Colonic mucosa (tissue), 4 donors: ENCODE data around the gene ANKRD13D. TPM values are rescaled to one million over a fixed set of nuclear protein-coding genes. Genes with fewer than 3 reads are reported as not detected.
"Not testable (repeated sequence)": the region's sequence is repeated elsewhere in the genome, so short reads cannot be mapped to it uniquely, and the experiment has no call there.

Source experiments
- DNase-seq: peaks from one replicate; pipeline ENCODE4 v3.0.0-alpha.2; 2020
- H3K27ac ChIP-seq: fragments of 200-600 bp; one replicate; pipeline ENCODE4 v1.8.0; 2021
- H3K27me3 ChIP-seq: fragments of 200-600 bp; one replicate; pipeline ENCODE4 v1.8.0; 2021
- H3K36me3 ChIP-seq: fragments of 200-600 bp; one replicate; pipeline ENCODE4 v1.8.0; 2021
- H3K4me1 ChIP-seq: fragments of 200-600 bp; one replicate; pipeline ENCODE4 v1.8.0; 2021; ENCODE audit warnings: mild to moderate bottlenecking
- H3K4me3 ChIP-seq: fragments of 200-600 bp; one replicate; pipeline ENCODE4 v1.8.0; 2021
- H3K9ac ChIP-seq, 2 donors: one replicate each; pipeline ENCODE4 v1.7.0; 2013; ENCODE audit warnings: control low read depth in 2 of 2, low read depth in 2 of 2, low read length in 2 of 2
- H3K9me3 ChIP-seq: fragments of 200-600 bp; one replicate; pipeline ENCODE4 v1.8.0; 2021
- intact Hi-C: fragments of 100-400 bp; cut with DNase I; formaldehyde crosslinking; loops from one replicate; pipeline ENCODE4 v1.14.1; 2022
- total RNA-seq, 2 donors: library from RNA; stranded (reverse); fragmentation: NEBNext Ultra II Directional in 1 of 2; extraction: Animal tissue kit (Norgen Biotek cat#: 25700) in 1 of 2; gene quantifications; one replicate each; pipeline ENCODE4 v1.2.1, GENCODE V29; 2021
- TF ChIP-seq, protein P1 (sequence below): fragments of 200-600 bp; IDR thresholded peaks from one replicate; pipeline ENCODE4 v1.8.0; 2022; ENCODE audit warnings: antibody characterized with exemption, mild to moderate bottlenecking
- donor health status: healthy.
- donor health status: DM: no; HTN: no; CAD: no.
- donor health status: DM: no; HTN: no; CAD: no.

ANKRD13D gene
- total RNA-seq, 2 donors from 2014 or later = 18.8 to 39.5 TPM

DNA sequence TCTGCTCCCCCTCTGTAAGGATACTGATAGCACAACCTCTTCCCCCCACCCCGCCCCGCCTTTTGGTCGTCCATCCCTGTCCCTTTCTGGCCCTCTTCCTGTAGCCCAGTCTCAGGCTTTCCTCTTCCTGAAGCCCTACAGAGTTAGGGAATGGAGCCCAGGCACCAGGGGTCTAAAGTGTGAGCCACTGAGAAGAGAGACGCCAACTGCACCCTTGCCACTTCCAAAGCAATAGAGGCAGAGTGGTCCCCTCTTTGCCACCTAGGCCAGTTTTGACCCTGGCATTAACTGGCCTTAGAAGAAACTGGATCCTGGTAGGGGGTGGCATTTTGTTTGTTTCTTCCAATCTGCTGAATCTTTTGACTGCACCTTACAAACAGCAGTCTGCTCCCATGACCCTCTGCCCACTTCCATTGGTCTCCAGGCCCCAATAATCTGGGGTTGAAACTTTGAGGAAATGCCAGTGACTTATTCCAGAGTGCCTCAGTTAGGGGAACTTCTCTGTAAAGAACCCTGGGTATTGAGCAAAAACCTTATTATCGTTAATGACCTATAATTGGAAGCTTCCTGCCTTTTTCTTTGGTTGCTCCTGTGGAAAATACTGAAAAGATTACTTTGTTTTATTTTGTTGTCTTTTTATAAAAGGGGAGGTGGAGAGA, 32.5 kb upstream of the ANKRD13D start:
- TF ChIP-seq, protein P1, sequence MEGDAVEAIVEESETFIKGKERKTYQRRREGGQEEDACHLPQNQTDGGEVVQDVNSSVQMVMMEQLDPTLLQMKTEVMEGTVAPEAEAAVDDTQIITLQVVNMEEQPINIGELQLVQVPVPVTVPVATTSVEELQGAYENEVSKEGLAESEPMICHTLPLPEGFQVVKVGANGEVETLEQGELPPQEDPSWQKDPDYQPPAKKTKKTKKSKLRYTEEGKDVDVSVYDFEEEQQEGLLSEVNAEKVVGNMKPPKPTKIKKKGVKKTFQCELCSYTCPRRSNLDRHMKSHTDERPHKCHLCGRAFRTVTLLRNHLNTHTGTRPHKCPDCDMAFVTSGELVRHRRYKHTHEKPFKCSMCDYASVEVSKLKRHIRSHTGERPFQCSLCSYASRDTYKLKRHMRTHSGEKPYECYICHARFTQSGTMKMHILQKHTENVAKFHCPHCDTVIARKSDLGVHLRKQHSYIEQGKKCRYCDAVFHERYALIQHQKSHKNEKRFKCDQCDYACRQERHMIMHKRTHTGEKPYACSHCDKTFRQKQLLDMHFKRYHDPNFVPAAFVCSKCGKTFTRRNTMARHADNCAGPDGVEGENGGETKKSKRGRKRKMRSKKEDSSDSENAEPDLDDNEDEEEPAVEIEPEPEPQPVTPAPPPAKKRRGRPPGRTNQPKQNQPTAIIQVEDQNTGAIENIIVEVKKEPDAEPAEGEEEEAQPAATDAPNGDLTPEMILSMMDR = no peak
- Histone ChIP-seq H3K27ac (no peak overlapping the region), H3K4me1 (peaks cover 3% of the 10 kb centered on the region), H3K36me3 (peaks cover 27% of the 10 kb centered on the region), H3K4me3 (no peak overlapping the region), H3K27me3 (no peaks in the 10 kb centered on the region), H3K9ac (no peak overlapping the region), H3K9me3 (no peaks in the 10 kb centered on the region)
- DNase-seq = no peak
- intact Hi-C loops = no loop called here

DNA sequence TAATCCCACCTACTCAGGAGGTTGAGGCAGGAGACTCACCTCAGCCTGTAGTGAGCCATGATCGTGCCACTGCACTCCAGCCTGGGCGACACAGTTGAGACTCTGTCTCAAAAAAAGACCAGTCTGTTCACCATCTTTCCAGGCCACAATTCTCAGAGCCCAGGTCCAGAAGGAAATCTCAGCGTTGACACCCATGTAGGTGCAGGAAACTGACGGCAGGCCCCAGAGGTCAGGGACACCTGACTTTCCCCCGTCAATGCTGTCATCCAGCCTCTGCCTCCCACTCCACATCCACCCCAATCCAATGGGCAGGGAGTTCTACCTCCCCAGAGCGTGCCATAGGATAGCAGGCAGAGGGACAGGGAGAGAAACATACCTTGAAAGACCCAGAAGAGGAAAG, 28.7 kb upstream of the ANKRD13D start:
- intact Hi-C loops = no loop called here
- DNase-seq = no peak
- peaks cover 4% of the 10 kb centered on the region for H3K36me3 ChIP-seq
- no peaks in the 10 kb centered on the region for H3K9me3 ChIP-seq
- TF ChIP-seq, protein P1 = no peak
- no peak overlapping the region for H3K9ac ChIP-seq
- H3K4me3 ChIP-seq = no peak overlapping the region
- H3K27me3 ChIP-seq = no peaks in the 10 kb centered on the region
- no peak overlapping the region for H3K27ac ChIP-seq
- peaks cover 3% of the 10 kb centered on the region for H3K4me1 ChIP-seq

DNA sequence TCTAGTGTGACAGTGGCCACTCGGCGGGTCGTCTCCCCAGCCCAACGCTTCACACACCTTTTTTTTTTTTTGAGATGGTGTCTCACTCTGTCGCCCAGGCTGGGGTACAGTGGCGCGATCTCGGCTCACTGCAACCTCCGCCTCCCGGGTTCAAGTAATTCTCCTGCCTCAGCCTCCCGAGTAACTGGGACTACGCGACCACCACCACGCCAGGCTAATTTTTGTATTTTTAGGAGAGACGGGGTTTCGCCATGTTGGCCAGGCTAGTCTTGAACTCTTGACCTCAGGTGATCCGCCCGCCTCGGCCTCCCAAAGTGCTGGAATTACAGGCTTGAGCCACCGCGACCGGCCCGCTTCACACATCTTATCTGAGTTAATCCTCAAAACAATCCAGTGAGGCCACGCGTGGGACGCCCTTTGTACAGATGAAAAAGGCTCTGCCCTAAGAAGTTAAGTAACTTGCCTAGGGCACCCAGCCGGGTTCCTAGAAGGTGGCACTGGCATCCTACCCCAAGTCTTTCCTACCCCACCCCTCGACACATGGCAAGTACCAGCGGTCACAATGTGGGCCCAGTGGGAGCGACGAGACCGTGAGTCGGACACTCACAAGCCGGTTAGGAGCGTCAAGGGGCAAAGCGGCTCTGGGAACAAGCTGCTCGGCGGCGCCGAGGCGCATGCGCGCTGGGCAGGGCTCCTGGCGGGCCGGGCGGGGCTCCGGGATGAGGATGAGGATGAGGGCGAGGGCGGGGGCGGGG, 28.0 kb upstream of the ANKRD13D start:
- H3K9me3 ChIP-seq, H3K36me3 ChIP-seq, H3K27ac ChIP-seq, H3K27me3 ChIP-seq, H3K4me1 ChIP-seq, intact Hi-C loops: not testable (repeated sequence)
- H3K9ac ChIP-seq = peak overlapping the region; percentile 43 to 55
- peak overlapping the region; percentile 19 for H3K4me3 ChIP-seq
- peak; percentile 77 for DNase-seq

DNA sequence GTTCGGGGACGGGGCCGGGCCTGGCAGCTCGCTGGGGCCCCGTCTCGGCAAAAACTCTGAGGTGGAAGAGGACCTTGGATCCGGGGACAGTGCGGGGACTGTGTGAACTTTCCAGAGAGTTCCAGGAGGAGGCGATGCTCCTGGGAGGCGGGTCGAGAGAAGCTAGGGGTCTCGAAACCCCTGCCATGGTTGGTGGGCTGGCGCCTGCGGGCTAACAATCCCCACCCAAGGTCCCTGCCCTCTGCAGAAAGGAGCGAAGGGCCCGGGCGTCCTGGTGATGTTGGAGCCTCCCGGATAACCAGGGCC, 27.5 kb upstream of the ANKRD13D start:
- Histone ChIP-seq H3K4me3 (peak overlapping the region; percentile 19), H3K36me3 (no peaks in the 10 kb centered on the region), H3K9me3 (no peaks in the 10 kb centered on the region), H3K9ac (no peak overlapping the region), H3K27ac (no peak overlapping the region), H3K27me3 (no peaks in the 10 kb centered on the region), H3K4me1 (peaks cover 3% of the 10 kb centered on the region)
- no peak for DNase-seq
- intact Hi-C loops = no loop called here
- TF ChIP-seq, protein P1 = no peak

DNA sequence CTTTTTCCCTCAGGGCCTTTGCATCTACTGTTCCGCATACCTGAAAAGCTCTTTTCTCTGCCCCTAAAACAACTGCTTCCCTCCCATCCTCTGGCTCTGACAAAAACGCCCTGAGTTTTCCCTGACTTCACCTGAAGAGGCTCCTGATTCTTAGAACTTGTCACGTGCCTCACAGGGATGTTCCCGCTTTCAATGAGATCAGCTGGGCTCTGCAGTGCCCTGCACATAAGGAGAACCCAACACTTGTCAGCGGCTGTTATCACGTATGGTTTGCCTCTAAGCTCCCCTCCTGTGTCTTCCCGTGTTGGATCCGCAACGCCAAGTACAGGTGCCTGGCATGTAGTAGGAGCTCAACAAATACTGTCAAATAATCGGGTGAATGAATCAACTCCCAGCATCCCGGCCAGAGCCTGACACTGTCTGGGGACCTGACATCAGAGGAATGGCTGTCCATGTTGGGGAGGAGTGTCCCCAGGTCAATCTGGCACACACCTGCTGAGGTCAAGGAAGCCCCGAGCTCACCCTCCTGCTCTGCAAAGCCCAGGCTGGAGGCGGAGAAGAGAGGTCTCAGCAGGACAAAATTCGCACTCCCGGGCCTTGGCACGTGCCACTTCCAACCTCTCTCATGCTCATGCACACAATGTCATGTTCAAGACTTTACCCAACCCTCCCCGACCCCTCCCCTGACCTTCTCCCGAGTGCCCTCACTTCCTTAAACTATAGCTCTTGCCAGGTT, 27.0 kb upstream of the ANKRD13D start:
- no peaks in the 10 kb centered on the region for H3K27me3 ChIP-seq
- no peaks in the 10 kb centered on the region for H3K9me3 ChIP-seq
- H3K27ac ChIP-seq = peak overlapping the region; percentile 15
- TF ChIP-seq, protein P1 = no peak
- H3K9ac ChIP-seq = peak overlapping the region; percentile 50 to 62
- intact Hi-C loops = loop anchor here (2.0 kb wide), 1 partner anchor 55 kb away; no protein-coding TSS in a partner anchor
- H3K4me3 ChIP-seq = no peak overlapping the region
- H3K4me1 ChIP-seq = peaks cover 3% of the 10 kb centered on the region
- no peaks in the 10 kb centered on the region for H3K36me3 ChIP-seq
- peak; percentile 33 for DNase-seq
